ENCODE data around the gene PMP22.

DNA sequence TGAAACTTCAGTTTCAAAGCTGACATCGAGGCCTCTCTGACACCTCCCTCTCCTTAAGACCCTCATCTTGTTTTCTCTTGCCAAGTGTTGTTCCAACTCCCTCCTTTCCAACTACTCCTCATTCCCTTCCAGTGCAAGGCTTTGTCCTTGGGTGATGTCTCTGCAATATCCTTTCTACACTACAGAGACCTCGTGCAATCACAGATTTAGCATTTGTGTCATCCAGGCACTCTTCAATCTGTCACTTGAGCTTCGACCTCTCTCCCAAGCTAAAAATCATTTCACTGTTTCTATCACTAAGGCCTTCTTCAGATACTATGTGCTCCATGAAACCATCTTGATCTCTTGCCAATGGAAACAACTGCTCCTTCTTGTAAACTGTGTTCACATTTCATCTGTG lies 44.7 kb upstream of the PMP22 start:
- TF ChIP-seq, protein P1, sequence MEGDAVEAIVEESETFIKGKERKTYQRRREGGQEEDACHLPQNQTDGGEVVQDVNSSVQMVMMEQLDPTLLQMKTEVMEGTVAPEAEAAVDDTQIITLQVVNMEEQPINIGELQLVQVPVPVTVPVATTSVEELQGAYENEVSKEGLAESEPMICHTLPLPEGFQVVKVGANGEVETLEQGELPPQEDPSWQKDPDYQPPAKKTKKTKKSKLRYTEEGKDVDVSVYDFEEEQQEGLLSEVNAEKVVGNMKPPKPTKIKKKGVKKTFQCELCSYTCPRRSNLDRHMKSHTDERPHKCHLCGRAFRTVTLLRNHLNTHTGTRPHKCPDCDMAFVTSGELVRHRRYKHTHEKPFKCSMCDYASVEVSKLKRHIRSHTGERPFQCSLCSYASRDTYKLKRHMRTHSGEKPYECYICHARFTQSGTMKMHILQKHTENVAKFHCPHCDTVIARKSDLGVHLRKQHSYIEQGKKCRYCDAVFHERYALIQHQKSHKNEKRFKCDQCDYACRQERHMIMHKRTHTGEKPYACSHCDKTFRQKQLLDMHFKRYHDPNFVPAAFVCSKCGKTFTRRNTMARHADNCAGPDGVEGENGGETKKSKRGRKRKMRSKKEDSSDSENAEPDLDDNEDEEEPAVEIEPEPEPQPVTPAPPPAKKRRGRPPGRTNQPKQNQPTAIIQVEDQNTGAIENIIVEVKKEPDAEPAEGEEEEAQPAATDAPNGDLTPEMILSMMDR (IDR thresholded peaks at IDR 0.05; ENCODE audit: low read length): no peak
- TF ChIP-seq EZH2 (IDR thresholded peaks at IDR 0.05; ENCODE audit: borderline replicate concordance, low read length): no peak

All from OCI-LY1 (cell line).